ENCODE measurements around the gene RHBDD1.

Gene RHBDD1

GRCh38 chr2:226994775-226995174 is 158.9 kb downstream of the RHBDD1 start:
- no peak overlapping the region for H3K4ac ChIP-seq (ENCODE audit: low read depth, low read length)
- no peak overlapping the region for H3K4me2 ChIP-seq (ENCODE audit: low read length)
- no peak overlapping the region for H4K12ac ChIP-seq (ENCODE audit: low read depth, low read length)
- H2AFZ ChIP-seq (ENCODE audit: insufficient read depth, low read length, poor library complexity), result no peak overlapping the region
- H2BK12ac ChIP-seq (ENCODE audit: low read length), result no peak overlapping the region
- DNase-seq, result no peak
- no peak overlapping the region for H3K9ac ChIP-seq (ENCODE audit: low read length)
- H3K4me1 ChIP-seq (ENCODE audit: control insufficient read depth in 1 of 2, insufficient read depth in 2 of 2, low read length in 2 of 2), result peaks cover 0 to 7% of the 10 kb centered on the region in 2 experiments
- no peak overlapping the region for H2AK5ac ChIP-seq (ENCODE audit: low read length)
- H3K18ac ChIP-seq (ENCODE audit: low read length), result no peak overlapping the region
- H3K27ac ChIP-seq (ENCODE audit: low read depth, low read length), result no peak overlapping the region
- no peaks in the 10 kb centered on the region for H3K79me2 ChIP-seq (ENCODE audit: control insufficient read depth, insufficient read depth, low read length, poor library complexity)
- H3K36me3 ChIP-seq (ENCODE audit: control insufficient read depth in 1 of 2, insufficient read depth in 2 of 2, low read length in 2 of 2), result peaks cover 5 to 7% of the 10 kb centered on the region in 2 experiments
- no peaks in the 10 kb centered on the region for H3K27me3 ChIP-seq (ENCODE audit: insufficient read depth, low read length)
- WGBS (ENCODE audit: extremely low coverage, insufficient coverage, insufficient read length), result no CpG with 5 or more reads among the region's 4 CpGs
- H4K8ac ChIP-seq (ENCODE audit: low read depth, low read length), result no peak overlapping the region
- H4K91ac ChIP-seq (ENCODE audit: low read depth, low read length), result no peak overlapping the region
- no peak overlapping the region for H3K23ac ChIP-seq (ENCODE audit: low read length)
- H3K14ac ChIP-seq (ENCODE audit: low read length), result no peak overlapping the region
- no peak overlapping the region for H2BK120ac ChIP-seq (ENCODE audit: insufficient read depth, low read length, poor library complexity)
- H2BK5ac ChIP-seq (ENCODE audit: low read depth, low read length, poor library complexity), result no peak overlapping the region
- H3K9me3 ChIP-seq (ENCODE audit: insufficient read depth, low read depth, low read length), result no peaks in the 10 kb centered on the region
- H3K79me1 ChIP-seq (ENCODE audit: low read length), result no peaks in the 10 kb centered on the region
- no peak overlapping the region for H3K4me3 ChIP-seq (ENCODE audit: low read depth, low read length)

GRCh38 chr2:226995625-226996041 is 159.8 kb downstream of the RHBDD1 start:
- H3K79me2 ChIP-seq (ENCODE audit: control insufficient read depth, insufficient read depth, low read length, poor library complexity), result no peaks in the 10 kb centered on the region
- H3K23ac ChIP-seq (ENCODE audit: low read length), result no peak overlapping the region
- H3K4ac ChIP-seq (ENCODE audit: low read depth, low read length), result no peak overlapping the region
- H2AFZ ChIP-seq (ENCODE audit: insufficient read depth, low read length, poor library complexity), result no peak overlapping the region
- H4K8ac ChIP-seq (ENCODE audit: low read depth, low read length), result no peak overlapping the region
- H2BK120ac ChIP-seq (ENCODE audit: insufficient read depth, low read length, poor library complexity), result no peak overlapping the region
- H2AK5ac ChIP-seq (ENCODE audit: low read length), result no peak overlapping the region
- H3K4me2 ChIP-seq (ENCODE audit: low read length), result no peak overlapping the region
- peaks cover 0 to 7% of the 10 kb centered on the region in 2 experiments for H3K4me1 ChIP-seq (ENCODE audit: control insufficient read depth in 1 of 2, insufficient read depth in 2 of 2, low read length in 2 of 2)
- H3K27me3 ChIP-seq (ENCODE audit: insufficient read depth, low read length), result no peaks in the 10 kb centered on the region
- H3K9ac ChIP-seq (ENCODE audit: low read length), result no peak overlapping the region
- no peak overlapping the region for H2BK5ac ChIP-seq (ENCODE audit: low read depth, low read length, poor library complexity)
- WGBS (ENCODE audit: extremely low coverage, insufficient coverage, insufficient read length), result no CpG with 5 or more reads among the region's 15 CpGs
- H4K12ac ChIP-seq (ENCODE audit: low read depth, low read length), result no peak overlapping the region
- no peaks in the 10 kb centered on the region for H3K79me1 ChIP-seq (ENCODE audit: low read length)
- peak in 1 of 2 donors; percentile 1 for DNase-seq
- H3K4me3 ChIP-seq (ENCODE audit: low read depth, low read length), result no peak overlapping the region
- no peak overlapping the region for H2BK12ac ChIP-seq (ENCODE audit: low read length)
- no peak overlapping the region for H4K91ac ChIP-seq (ENCODE audit: low read depth, low read length)
- peaks cover 5 to 7% of the 10 kb centered on the region in 2 experiments for H3K36me3 ChIP-seq (ENCODE audit: control insufficient read depth in 1 of 2, insufficient read depth in 2 of 2, low read length in 2 of 2)
- H3K14ac ChIP-seq (ENCODE audit: low read length), result no peak overlapping the region
- H3K27ac ChIP-seq (ENCODE audit: low read depth, low read length), result no peak overlapping the region
- no peaks in the 10 kb centered on the region for H3K9me3 ChIP-seq (ENCODE audit: insufficient read depth, low read depth, low read length)
- no peak overlapping the region for H3K18ac ChIP-seq (ENCODE audit: low read length)

- WGBS (ENCODE audit: extremely low coverage, insufficient coverage, insufficient read length), result no CpG with 5 or more reads among the region's 2 CpGs
- Histone ChIP-seq H4K12ac (ENCODE audit: low read depth, low read length) (no peak overlapping the region), H3K36me3 (ENCODE audit: control insufficient read depth in 1 of 2, insufficient read depth in 2 of 2, low read length in 2 of 2) (peaks cover 5 to 7% of the 10 kb centered on the region in 2 experiments), H3K14ac (ENCODE audit: low read length) (no peak overlapping the region), H2BK5ac (ENCODE audit: low read depth, low read length, poor library complexity) (no peak overlapping the region), H2BK12ac (ENCODE audit: low read length) (no peak overlapping the region), H3K4ac (ENCODE audit: low read depth, low read length) (no peak overlapping the region), H2AFZ (ENCODE audit: insufficient read depth, low read length, poor library complexity) (no peak overlapping the region), H2AK5ac (ENCODE audit: low read length) (no peak overlapping the region), H3K4me3 (ENCODE audit: low read depth, low read length) (no peak overlapping the region), H3K9ac (ENCODE audit: low read length) (no peak overlapping the region), H3K23ac (ENCODE audit: low read length) (no peak overlapping the region), H2BK120ac (ENCODE audit: insufficient read depth, low read length, poor library complexity) (no peak overlapping the region), H3K4me1 (ENCODE audit: control insufficient read depth in 1 of 2, insufficient read depth in 2 of 2, low read length in 2 of 2) (peaks cover 0 to 7% of the 10 kb centered on the region in 2 experiments), H3K79me1 (ENCODE audit: low read length) (no peaks in the 10 kb centered on the region), H3K4me2 (ENCODE audit: low read length) (no peak overlapping the region), H3K27ac (ENCODE audit: low read depth, low read length) (no peak overlapping the region), H3K9me3 (ENCODE audit: insufficient read depth, low read depth, low read length) (no peaks in the 10 kb centered on the region), H4K91ac (ENCODE audit: low read depth, low read length) (no peak overlapping the region), H3K27me3 (ENCODE audit: insufficient read depth, low read length) (no peaks in the 10 kb centered on the region), H3K18ac (ENCODE audit: low read length) (no peak overlapping the region), H3K79me2 (ENCODE audit: control insufficient read depth, insufficient read depth, low read length, poor library complexity) (no peaks in the 10 kb centered on the region), H4K8ac (ENCODE audit: low read depth, low read length) (no peak overlapping the region)
- DNase-seq, result no peak
Measured at GRCh38 chr2:226999661-227000060, 163.8 kb downstream of the RHBDD1 start.

GRCh38 chr2:227000123-227000522 is 164.3 kb downstream of the RHBDD1 start:
- Histone ChIP-seq H4K12ac (ENCODE audit: low read depth, low read length) (no peak overlapping the region), H4K91ac (ENCODE audit: low read depth, low read length) (no peak overlapping the region), H3K79me1 (ENCODE audit: low read length) (no peaks in the 10 kb centered on the region), H3K18ac (ENCODE audit: low read length) (no peak overlapping the region), H2AFZ (ENCODE audit: insufficient read depth, low read length, poor library complexity) (no peak overlapping the region), H3K4me2 (ENCODE audit: low read length) (no peak overlapping the region), H2AK5ac (ENCODE audit: low read length) (no peak overlapping the region), H3K9ac (ENCODE audit: low read length) (no peak overlapping the region), H2BK12ac (ENCODE audit: low read length) (no peak overlapping the region), H4K8ac (ENCODE audit: low read depth, low read length) (no peak overlapping the region), H3K27me3 (ENCODE audit: insufficient read depth, low read length) (no peaks in the 10 kb centered on the region), H2BK5ac (ENCODE audit: low read depth, low read length, poor library complexity) (no peak overlapping the region), H3K27ac (ENCODE audit: low read depth, low read length) (no peak overlapping the region), H3K36me3 (ENCODE audit: control insufficient read depth in 1 of 2, insufficient read depth in 2 of 2, low read length in 2 of 2) (peaks cover 5 to 7% of the 10 kb centered on the region in 2 experiments), H2BK120ac (ENCODE audit: insufficient read depth, low read length, poor library complexity) (no peak overlapping the region), H3K4ac (ENCODE audit: low read depth, low read length) (no peak overlapping the region), H3K14ac (ENCODE audit: low read length) (no peak overlapping the region), H3K23ac (ENCODE audit: low read length) (no peak overlapping the region), H3K9me3 (ENCODE audit: insufficient read depth, low read depth, low read length) (no peaks in the 10 kb centered on the region), H3K79me2 (ENCODE audit: control insufficient read depth, insufficient read depth, low read length, poor library complexity) (no peaks in the 10 kb centered on the region), H3K4me3 (ENCODE audit: low read depth, low read length) (no peak overlapping the region), H3K4me1 (ENCODE audit: control insufficient read depth in 1 of 2, insufficient read depth in 2 of 2, low read length in 2 of 2) (peaks cover 0 to 7% of the 10 kb centered on the region in 2 experiments)
- DNase-seq, result no peak
- WGBS (ENCODE audit: extremely low coverage, insufficient coverage, insufficient read length), result no CpG with 5 or more reads among the region's 2 CpGs
